GM21723 (cell line): ENCODE results near the gene CDK8.

Experiments used
- ATAC-seq: cut with Tn5 transposase; IDR thresholded peaks from one replicate; pipeline ENCODE4 v1.9.1; 2021; ENCODE audit warnings: mild to moderate bottlenecking, moderate library complexity; ENCODE audit not compliant: unreplicated experiment

CDK8 gene

DNA sequence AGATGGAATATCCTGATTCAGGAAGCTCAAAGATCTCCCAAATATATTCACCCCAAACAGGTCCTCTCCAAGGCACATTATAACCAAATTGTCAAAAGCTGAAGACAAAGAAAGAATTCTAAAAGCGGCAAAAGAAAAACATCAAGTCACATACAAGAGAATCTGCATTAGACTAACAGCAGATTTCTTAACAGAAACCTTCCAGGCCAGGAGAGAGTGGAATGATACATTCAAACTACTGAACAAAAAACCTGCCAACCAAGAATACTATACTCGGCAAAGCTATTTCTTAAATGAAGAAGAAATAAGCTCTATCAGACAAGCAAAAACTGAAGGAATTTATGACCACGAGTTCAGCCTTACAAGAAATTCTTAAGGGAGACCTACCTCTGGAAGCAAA lies 183.0 kb downstream of the CDK8 start:
- no peak for ATAC-seq

DNA sequence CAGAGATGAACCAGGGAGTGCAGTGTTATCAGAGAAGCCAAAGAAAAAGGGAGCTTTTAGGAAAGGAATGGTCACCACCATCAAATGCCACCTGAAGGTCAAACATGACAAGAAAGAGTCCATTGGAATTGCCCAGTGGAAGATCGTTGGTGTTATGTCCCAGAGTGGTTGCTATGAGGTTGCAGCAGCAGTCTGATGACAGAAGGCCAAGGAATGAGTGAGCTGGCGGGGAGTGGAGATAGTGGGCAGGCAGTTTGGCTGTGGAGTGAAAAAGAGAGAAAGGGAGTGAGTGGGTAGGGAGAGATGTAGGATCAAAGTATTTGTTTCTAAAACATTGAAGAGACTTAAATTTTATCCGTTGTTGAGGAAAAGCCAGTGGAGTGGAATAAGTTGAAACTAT lies 186.2 kb downstream of the CDK8 start:
- no peak for ATAC-seq

DNA sequence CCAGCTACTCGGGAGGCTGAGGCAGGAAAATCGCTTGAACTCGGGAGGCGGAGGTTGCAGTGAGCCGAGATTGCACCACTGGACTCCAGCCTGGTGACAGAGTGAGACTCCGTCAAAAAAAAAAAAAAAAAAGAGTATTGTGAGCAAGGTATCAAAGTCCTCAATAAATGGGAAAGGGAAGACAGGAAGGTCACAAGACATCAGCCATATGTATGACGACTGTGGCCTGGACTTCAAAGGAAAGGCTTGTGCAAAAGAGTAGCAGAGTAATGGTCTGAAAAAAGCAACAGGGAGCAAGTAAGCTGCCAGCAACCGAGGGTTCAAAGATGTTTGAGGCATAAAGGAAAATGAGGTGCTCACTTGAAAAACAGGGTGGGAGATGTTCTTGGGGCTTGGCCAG lies 187.5 kb downstream of the CDK8 start:
- ATAC-seq: no peak

DNA sequence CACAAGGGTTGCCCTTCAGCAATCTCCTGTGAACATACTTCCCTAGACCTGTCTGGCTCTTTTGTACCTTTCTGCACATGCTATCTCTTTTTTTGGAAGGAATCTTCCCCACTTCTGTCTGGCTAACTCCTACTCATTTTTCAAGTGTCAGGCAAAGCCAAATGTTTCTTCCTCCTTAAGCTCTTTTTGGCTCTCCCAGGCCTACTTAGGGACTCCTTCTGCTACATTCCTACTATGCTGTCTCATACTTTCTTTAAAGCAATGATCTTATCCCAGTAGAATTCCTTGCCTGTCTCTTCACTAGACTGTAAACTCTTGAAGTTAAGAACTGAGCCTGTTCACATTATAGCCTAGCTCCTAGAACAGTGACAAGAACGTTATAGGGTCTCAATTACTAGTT lies 188.6 kb downstream of the CDK8 start:
- ATAC-seq: no peak

DNA sequence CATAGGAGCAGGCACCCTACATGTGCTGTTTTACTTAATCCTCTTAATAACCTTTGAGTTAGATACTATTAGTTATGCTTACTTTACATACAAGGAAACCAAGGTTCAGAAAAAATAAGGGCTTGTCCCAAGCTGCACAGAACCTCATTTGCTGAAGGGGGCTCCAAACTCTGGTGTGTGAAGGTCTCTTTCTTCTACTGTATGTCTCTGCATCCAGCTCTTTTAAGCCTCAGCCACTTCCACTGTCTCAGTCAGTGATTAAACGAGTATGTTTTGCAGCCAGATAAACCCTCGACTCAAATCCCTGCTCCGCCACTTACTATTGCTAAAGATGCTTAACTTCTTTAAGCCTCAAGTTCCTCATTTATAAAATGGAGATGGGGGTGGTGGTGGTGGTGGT lies 191.2 kb downstream of the CDK8 start:
- ATAC-seq: no peak

DNA sequence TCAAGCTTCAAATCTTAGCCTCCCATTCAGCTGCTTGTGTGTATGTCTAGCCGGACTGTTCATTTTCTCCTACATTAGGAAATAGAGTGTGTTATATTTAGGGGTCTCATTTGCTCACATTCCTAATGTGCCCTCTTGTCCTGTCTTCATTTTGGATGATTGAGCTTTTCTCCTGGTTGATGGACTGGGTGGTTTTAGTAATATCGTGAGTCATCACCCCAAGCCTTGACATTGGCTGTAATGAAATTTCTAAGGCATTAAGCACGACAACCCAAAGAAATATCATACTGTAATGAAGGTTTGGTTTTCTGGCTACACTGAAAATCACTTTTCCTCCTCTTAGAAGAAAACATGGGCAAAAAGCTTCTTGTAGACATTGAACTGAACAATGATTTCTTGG lies 192.8 kb downstream of the CDK8 start:
- no peak for ATAC-seq

DNA sequence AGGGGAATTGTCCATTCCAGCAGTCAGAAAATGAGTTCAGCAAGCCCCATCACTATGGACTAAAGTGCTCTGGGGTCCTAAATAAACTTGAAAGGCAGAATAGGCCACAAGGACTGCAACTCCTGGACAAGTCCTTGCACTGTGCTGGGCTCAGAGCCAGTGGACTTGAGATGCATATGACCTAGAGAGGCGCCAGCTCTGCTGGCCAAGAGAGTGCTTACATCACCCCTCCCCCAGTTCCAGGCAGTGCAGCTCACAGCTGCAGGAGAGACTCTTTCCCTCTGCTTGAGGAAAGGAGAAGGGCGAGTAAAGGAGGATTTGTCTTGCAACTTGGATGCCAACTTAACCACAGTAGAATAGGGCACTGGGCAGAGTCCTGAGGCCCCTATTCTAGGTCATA lies 194.1 kb downstream of the CDK8 start:
- ATAC-seq: no peak

DNA sequence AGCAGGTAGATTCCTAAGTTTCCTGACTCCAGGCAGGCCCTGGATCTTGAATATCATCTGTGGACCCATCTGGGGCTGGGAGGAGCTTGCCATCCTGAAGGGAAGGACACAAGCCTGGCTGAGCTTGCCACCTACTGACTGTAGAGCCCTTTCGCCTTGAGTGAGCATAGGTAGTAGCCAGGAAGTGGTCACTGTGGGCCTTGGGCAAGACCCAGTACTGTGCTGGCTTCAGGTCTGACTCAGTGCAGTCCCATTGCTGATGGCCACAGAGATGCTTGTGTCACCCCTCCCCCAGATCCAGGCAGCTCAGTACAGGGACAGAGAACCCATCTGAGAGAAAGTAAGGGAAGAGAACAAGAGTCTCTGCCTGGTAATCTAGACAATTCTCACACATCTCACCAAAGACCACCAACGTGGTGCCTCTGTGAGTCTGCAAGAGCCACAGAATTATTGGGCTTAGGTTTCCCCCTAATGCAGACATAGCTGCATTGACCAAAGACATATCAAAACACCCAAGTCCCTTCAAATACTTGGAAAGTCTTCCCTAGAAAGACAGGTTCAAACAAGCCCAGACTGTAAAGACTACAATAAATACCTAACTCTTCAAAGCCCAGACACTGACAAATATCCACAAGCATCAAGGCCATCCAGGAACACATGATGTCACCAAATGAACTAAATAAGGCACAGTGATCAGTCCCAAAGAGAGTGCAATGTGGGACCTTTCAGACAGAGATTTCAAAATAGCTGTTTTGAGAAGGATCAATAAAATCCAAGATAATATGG lies 195.3 kb downstream of the CDK8 start:
- ATAC-seq: no peak
